Endometrial microvascular endothelial cells (primary cell): ENCODE measurements around the gene ACOT11. TPM values are rescaled to one million over a fixed set of nuclear protein-coding genes. Genes with fewer than 3 reads are reported as not detected.

Experiments
- in situ Hi-C: cut with HindIII; loops from 2 replicates; pipeline ENCODE4 v1.10.0; 2017; ENCODE audit warnings: low sequenced_read_pairs, low pct_unique_long_range_greater_than_20kb; ENCODE audit errors: inconsistent ontology term
- total RNA-seq: library from RNA; depleted of rRNA; stranded (reverse); fragments of >200 nt; gene quantifications from one replicate; pipeline ENCODE4 v1.2.3, GENCODE V29; 2015; ENCODE audit errors: inconsistent ontology term

Gene ACOT11
- total RNA-seq, 1 donor from 2014 or later: 6.4 TPM

- in situ Hi-C loops: no loop called here
Measured at GRCh38 chr1:54580856-54581550, 33.0 kb downstream of the ACOT11 start.

GRCh38 chr1:54581621-54582035 is 33.6 kb downstream of the ACOT11 start:
- in situ Hi-C loops: no loop called here

GRCh38 chr1:54582566-54583306 is 34.7 kb downstream of the ACOT11 start:
- in situ Hi-C loops: no loop called here

GRCh38 chr1:54583307-54583686 is 35.3 kb downstream of the ACOT11 start:
- in situ Hi-C loops: no loop called here

DNA sequence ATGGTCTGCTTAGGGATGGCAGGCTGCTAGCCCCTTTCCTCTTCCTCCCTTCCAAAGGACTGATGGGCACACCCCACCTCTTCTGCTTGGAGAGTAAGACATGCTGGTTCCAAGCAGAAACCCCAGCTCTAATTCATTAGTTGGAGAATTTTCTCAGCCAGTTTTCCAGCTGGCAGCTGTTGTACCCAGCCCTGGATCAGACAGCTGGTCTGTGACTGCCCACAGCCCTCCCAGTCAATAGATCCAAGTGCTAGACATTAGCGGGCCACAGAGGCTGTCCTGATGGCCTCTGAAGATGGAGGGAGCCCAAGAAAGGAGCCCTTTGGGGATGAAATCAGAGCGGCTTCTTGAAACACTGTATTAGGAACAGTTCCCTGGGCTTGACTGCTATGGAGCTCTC is 35.8 kb downstream of the ACOT11 start:
- in situ Hi-C loops: no loop called here

- in situ Hi-C loops: no loop called here
Measured at GRCh38 chr1:54584575-54584974, 36.5 kb downstream of the ACOT11 start.

GRCh38 chr1:54585181-54586066 is 37.4 kb downstream of the ACOT11 start:
- in situ Hi-C loops: no loop called here

DNA sequence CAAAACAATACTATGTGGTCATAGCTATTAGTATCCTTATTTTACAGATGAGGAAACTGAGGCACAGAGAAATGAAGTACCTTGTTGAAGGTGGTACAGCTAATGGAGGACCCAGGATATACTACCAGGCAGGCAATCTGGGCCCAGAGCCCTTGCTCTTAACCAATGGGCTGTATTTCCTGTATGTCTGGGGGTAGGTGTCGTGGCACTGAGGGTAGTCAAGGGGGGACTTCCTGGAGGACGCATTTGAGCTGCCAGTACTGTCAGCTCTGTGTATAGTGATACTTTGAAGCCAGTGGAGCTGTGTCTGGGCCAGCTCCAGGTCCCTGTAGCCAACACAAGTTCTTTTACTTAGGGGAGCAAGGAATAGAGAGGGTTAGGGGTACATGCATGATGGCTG is 40.3 kb downstream of the ACOT11 start:
- in situ Hi-C loops: no loop called here

- in situ Hi-C loops: no loop called here
Measured at GRCh38 chr1:54591127-54591756, 43.2 kb downstream of the ACOT11 start.

DNA sequence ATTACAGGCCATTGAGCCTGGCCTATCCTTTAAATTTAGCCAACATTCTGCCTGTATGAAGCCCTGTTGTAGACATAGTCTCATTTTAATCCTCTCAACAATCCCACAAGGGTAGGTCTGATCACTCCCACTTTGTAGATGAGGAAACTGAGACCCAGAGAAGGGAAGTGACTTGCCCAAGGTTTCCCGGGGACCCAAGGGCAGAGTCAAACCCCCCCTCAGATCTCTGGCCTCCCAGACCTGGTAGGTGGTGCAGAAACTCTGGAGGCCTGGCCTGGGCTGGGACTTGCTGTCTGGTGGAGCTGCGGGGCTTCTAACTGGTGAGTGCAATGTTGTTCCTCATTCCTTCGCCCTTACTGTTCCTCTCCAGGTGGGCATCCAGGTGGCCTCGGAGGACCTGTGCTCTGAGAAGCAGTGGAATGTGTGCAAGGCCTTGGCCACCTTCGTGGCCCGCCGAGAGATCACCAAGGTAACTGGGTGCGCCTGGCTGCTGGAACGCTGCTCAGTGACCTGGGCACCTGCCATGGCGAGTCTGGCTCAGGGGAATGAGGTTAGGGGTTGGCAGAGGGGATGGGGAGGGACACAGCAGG is 45.6 kb downstream of the ACOT11 start:
- in situ Hi-C loops: no loop called here

GRCh38 chr1:54594463-54594862 is 46.4 kb downstream of the ACOT11 start:
- in situ Hi-C loops: no loop called here

DNA sequence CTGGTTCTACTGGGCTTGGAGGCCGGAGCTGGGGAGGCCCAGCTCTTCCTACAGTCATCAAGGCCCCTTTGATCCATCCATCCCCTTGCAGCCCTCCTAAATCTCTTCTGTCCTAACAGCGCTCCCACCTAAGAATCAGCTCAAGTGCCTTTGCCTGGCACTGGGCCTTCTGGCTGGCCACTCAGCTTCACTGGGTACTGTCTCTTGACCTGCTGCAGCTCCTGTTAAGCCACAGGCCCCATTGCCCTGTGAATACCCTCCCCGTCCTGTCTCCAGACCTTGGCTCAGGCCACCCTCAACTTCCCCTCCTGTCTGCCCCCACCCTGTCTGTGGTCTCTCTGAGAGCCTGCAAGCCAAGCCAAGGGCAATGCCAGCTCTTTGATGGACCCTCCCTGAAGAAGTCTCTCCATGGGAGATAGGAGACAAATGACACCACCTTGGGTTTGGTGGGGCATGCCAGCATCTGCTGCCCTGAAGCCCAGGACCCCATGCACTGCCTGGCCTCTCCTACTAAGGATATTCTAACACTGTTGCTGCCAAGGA is 48.0 kb downstream of the ACOT11 start:
- in situ Hi-C loops: no loop called here

DNA sequence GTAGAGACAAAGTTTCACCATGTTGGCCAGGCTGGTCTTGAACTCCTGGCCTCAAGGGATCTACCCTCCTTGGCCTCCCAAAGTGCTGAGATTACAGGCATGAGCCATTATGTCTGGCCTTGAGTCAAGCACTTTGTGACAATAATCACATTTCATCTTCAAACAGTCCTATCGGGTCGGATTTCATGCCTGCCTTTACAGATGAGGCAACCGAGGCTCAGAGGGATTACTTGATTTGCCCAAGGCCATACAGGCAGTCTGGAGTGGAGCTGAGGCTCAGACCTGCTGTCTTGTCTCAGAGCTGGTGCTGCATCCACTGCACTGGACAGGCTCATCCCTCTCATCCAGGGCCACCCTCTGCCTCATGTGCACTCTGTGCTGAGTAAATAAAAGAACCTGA is 48.7 kb downstream of the ACOT11 start:
- in situ Hi-C loops: no loop called here

DNA sequence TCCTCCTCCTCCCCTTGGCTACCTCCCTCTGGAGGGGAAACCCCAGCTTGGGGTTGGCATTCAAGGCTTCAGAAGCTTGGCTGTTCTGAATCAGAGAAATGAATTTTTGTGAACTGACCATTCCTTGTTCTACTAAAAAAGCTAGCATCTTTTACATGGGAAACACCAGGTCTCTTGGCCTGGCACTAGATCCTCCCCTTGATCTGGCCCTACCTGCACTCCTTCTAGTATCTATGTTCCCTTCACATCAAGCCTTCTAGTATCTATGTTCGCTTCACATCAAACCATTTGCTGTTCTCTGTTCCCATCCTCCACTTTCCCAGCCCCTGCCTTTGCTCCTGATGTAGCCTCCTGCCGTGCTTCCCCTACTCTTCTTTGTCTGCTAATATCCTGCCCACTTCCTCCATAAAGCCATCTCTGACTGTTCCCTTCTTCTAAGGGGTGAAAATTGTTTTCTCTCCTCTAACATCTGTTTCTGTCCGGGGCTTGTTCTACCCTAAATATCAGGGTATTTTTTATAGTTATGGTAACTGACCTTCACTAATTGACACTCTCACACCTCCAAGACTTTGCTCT is 49.5 kb downstream of the ACOT11 start:
- in situ Hi-C loops: no loop called here

GRCh38 chr1:54599211-54599823 is 51.3 kb downstream of the ACOT11 start:
- in situ Hi-C loops: no loop called here

DNA sequence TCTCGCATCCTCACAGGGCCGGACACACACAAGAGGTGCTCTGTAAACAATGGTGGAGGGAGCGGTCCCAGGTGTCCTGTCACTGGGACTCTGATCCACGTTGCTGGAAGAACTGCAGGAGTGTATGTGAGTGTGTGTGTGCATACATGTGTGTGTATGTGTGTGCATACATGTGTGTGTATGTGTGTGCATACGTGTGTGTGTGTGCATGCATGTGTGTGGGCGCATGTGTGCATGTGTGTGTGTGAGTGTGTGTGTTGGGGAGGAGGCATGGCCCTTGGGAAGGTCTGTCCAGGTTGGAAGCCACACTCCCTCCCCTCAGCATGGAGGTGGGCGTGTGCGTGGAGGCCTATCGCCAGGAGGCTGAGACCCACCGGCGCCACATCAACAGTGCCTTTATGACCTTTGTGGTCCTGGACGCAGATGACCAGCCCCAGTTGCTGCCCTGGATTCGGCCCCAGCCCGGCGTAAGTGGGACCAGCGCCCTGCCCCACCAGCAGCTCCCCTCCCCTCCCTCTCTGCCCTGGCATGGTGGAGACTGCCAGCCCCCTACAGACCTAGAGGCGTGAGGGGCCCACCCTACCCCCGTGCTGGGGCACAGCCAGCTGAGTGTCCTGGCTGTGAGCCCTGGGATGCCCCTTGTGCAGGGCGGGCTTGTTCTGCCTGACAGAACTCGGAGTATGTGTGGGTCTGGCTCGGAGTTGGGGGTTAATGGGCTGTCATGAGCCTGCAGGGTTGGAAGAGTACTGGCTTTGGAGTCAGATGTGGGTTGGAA is 53.1 kb downstream of the ACOT11 start:
- in situ Hi-C loops: no loop called here

DNA sequence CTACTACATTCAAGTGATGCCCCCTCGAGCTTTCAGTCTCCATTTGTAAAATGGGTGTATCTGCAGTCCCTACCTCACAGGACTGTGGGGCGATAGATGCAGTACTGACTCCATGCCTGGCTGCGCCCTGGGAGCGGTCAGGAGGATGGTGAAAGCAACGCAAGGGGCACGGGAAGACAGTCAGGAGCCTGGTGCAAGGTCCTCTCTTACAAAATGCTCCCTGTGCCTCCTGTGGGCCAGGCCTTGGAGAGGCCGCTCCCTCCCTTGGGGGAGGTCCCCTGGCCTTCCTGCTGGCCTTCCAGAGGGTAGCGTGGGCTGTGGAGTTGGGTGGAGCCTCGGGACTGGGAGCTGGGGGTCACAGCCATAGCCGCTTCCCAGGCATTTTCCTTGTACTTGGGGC is 53.7 kb downstream of the ACOT11 start:
- in situ Hi-C loops: no loop called here
